Activated naive CD8-positive, alpha-beta T cell treated with anti-CD3 and anti-CD28 coated beads for 36 hours (primary cell): Measurements from ENCODE around the gene PRDM2. TPM values are rescaled to one million over a fixed set of nuclear protein-coding genes. Genes with fewer than 3 reads are reported as not detected.
A peak's percentile ranks its signal among the peaks of the same experiment; 100 is the strongest.

Experiments used
- DNase-seq: peaks from one replicate; pipeline ENCODE4 v3.0.0; 2021
- H3K27ac Mint-ChIP-seq: one replicate; pipeline ENCODE4 v1.8.0; 2022; ENCODE audit warnings: mild to moderate bottlenecking, moderate library complexity, mixed read lengths
- H3K27me3 Mint-ChIP-seq: one replicate; pipeline ENCODE4 v1.8.0; 2022; ENCODE audit warnings: mild to moderate bottlenecking, mixed read lengths
- H3K36me3 Mint-ChIP-seq: one replicate; pipeline ENCODE4 v1.8.0; 2021; ENCODE audit warnings: mild to moderate bottlenecking, mixed read lengths
- H3K4me1 Mint-ChIP-seq: one replicate; pipeline ENCODE4 v1.8.0; 2021; ENCODE audit warnings: mixed read lengths
- H3K4me3 Mint-ChIP-seq: one replicate; pipeline ENCODE4 v1.8.0; 2022; ENCODE audit warnings: mild to moderate bottlenecking, moderate library complexity, mixed read lengths
- H3K9me3 Mint-ChIP-seq: one replicate; pipeline ENCODE4 v1.8.0; 2022; ENCODE audit warnings: mixed read lengths
- total RNA-seq, 2 experiments: library from RNA; stranded (reverse); gene quantifications; one replicate each; pipeline ENCODE4 v1.2.3, GENCODE V29; 2021

PRDM2 gene
- total RNA-seq, 2 experiments from 2014 or later, result 47.3 to 57.5 TPM

- H3K36me3 Mint-ChIP-seq, result peaks cover 22% of the 10 kb centered on the region
- no peak overlapping the region for H3K27ac Mint-ChIP-seq
- H3K4me1 Mint-ChIP-seq, result peaks cover 23% of the 10 kb centered on the region
- H3K9me3 Mint-ChIP-seq, result no peaks in the 10 kb centered on the region
- no peaks in the 10 kb centered on the region for H3K27me3 Mint-ChIP-seq
- DNase-seq, result no peak
- no peak overlapping the region for H3K4me3 Mint-ChIP-seq
These were observed 46.4 kb downstream of the PRDM2 start for GRCh38 chr1:13746342-13746741.

- Mint-ChIP-seq H3K27ac (peak overlapping the region; percentile 93), H3K9me3 (no peaks in the 10 kb centered on the region), H3K4me1 (peaks cover 44% of the 10 kb centered on the region), H3K27me3 (no peaks in the 10 kb centered on the region), H3K36me3 (peaks cover 30% of the 10 kb centered on the region), H3K4me3 (peak overlapping the region; percentile 84)
- peak; percentile 96 for DNase-seq
These were observed 48.9 kb downstream of the PRDM2 start for GRCh38 chr1:13748610-13749505.

GRCh38 chr1:13749543-13750341 lies 49.8 kb downstream of the PRDM2 start:
- Mint-ChIP-seq H3K27ac (peak overlapping the region; percentile 96), H3K27me3 (no peaks in the 10 kb centered on the region), H3K36me3 (peaks cover 32% of the 10 kb centered on the region), H3K4me1 (peaks cover 53% of the 10 kb centered on the region), H3K9me3 (no peaks in the 10 kb centered on the region), H3K4me3 (peak overlapping the region; percentile 99)
- peak; percentile 57 for DNase-seq

- Mint-ChIP-seq H3K9me3 (no peaks in the 10 kb centered on the region), H3K4me1 (peaks cover 62% of the 10 kb centered on the region), H3K27ac (peak overlapping the region; percentile 52), H3K36me3 (peaks cover 36% of the 10 kb centered on the region), H3K27me3 (no peaks in the 10 kb centered on the region), H3K4me3 (peak overlapping the region; percentile 44)
- DNase-seq, result no peak
These were observed 51.5 kb downstream of the PRDM2 start for GRCh38 chr1:13751458-13751871.

GRCh38 chr1:13751985-13752384 lies 52.0 kb downstream of the PRDM2 start:
- Mint-ChIP-seq H3K4me3 (no peak overlapping the region), H3K4me1 (peaks cover 66% of the 10 kb centered on the region), H3K27me3 (no peaks in the 10 kb centered on the region), H3K9me3 (no peaks in the 10 kb centered on the region), H3K36me3 (peaks cover 36% of the 10 kb centered on the region), H3K27ac (peak overlapping the region; percentile 25)
- no peak for DNase-seq

GRCh38 chr1:13752852-13753251 lies 52.9 kb downstream of the PRDM2 start:
- Mint-ChIP-seq H3K4me3 (peak overlapping the region; percentile 8), H3K4me1 (peaks cover 68% of the 10 kb centered on the region), H3K27ac (peak overlapping the region; percentile 60), H3K9me3 (no peaks in the 10 kb centered on the region), H3K36me3 (peaks cover 40% of the 10 kb centered on the region), H3K27me3 (no peaks in the 10 kb centered on the region)
- DNase-seq, result no peak

- Mint-ChIP-seq H3K4me3 (no peak overlapping the region), H3K4me1 (peaks cover 61% of the 10 kb centered on the region), H3K27me3 (no peaks in the 10 kb centered on the region), H3K27ac (peak overlapping the region; percentile 13), H3K9me3 (no peaks in the 10 kb centered on the region), H3K36me3 (peaks cover 40% of the 10 kb centered on the region)
- no peak for DNase-seq
These were observed 53.8 kb downstream of the PRDM2 start for GRCh38 chr1:13753636-13754402.

GRCh38 chr1:13754510-13755103 lies 54.6 kb downstream of the PRDM2 start:
- H3K27me3 Mint-ChIP-seq, result no peaks in the 10 kb centered on the region
- H3K27ac Mint-ChIP-seq, result peak overlapping the region; percentile 13
- no peak for DNase-seq
- H3K4me3 Mint-ChIP-seq, result no peak overlapping the region
- H3K4me1 Mint-ChIP-seq, result peaks cover 69% of the 10 kb centered on the region
- no peaks in the 10 kb centered on the region for H3K9me3 Mint-ChIP-seq
- peaks cover 40% of the 10 kb centered on the region for H3K36me3 Mint-ChIP-seq

- H3K4me1 Mint-ChIP-seq, result peaks cover 75% of the 10 kb centered on the region
- H3K27ac Mint-ChIP-seq, result peak overlapping the region; percentile 58
- peak overlapping the region; percentile 4 for H3K4me3 Mint-ChIP-seq
- peaks cover 30% of the 10 kb centered on the region for H3K36me3 Mint-ChIP-seq
- H3K27me3 Mint-ChIP-seq, result no peaks in the 10 kb centered on the region
- H3K9me3 Mint-ChIP-seq, result no peaks in the 10 kb centered on the region
- no peak for DNase-seq
These were observed 56.7 kb downstream of the PRDM2 start for GRCh38 chr1:13756557-13757315.

- H3K27me3 Mint-ChIP-seq, result no peaks in the 10 kb centered on the region
- peaks cover 24% of the 10 kb centered on the region for H3K36me3 Mint-ChIP-seq
- H3K4me3 Mint-ChIP-seq, result no peak overlapping the region
- peak overlapping the region; percentile 34 for H3K27ac Mint-ChIP-seq
- DNase-seq, result no peak
- no peaks in the 10 kb centered on the region for H3K9me3 Mint-ChIP-seq
- H3K4me1 Mint-ChIP-seq, result peaks cover 73% of the 10 kb centered on the region
These were observed 57.7 kb downstream of the PRDM2 start for GRCh38 chr1:13757693-13758092.

GRCh38 chr1:13759072-13759471 lies 59.1 kb downstream of the PRDM2 start:
- Mint-ChIP-seq H3K9me3 (no peaks in the 10 kb centered on the region), H3K27me3 (no peaks in the 10 kb centered on the region), H3K36me3 (peaks cover 18% of the 10 kb centered on the region), H3K27ac (peak overlapping the region; percentile 56), H3K4me3 (no peak overlapping the region), H3K4me1 (peaks cover 74% of the 10 kb centered on the region)
- DNase-seq, result no peak

GRCh38 chr1:13760340-13760739 lies 60.4 kb downstream of the PRDM2 start:
- no peaks in the 10 kb centered on the region for H3K27me3 Mint-ChIP-seq
- no peak overlapping the region for H3K4me3 Mint-ChIP-seq
- peaks cover 73% of the 10 kb centered on the region for H3K4me1 Mint-ChIP-seq
- peak overlapping the region; percentile 14 for H3K27ac Mint-ChIP-seq
- DNase-seq, result no peak
- peaks cover 14% of the 10 kb centered on the region for H3K36me3 Mint-ChIP-seq
- no peaks in the 10 kb centered on the region for H3K9me3 Mint-ChIP-seq

- no peaks in the 10 kb centered on the region for H3K27me3 Mint-ChIP-seq
- no peak overlapping the region for H3K27ac Mint-ChIP-seq
- H3K4me1 Mint-ChIP-seq, result peaks cover 75% of the 10 kb centered on the region
- H3K4me3 Mint-ChIP-seq, result no peak overlapping the region
- no peak for DNase-seq
- H3K36me3 Mint-ChIP-seq, result peaks cover 13% of the 10 kb centered on the region
- H3K9me3 Mint-ChIP-seq, result no peaks in the 10 kb centered on the region
These were observed 60.9 kb downstream of the PRDM2 start for GRCh38 chr1:13760921-13761320.

- Mint-ChIP-seq H3K4me1 (peaks cover 75% of the 10 kb centered on the region), H3K27ac (no peak overlapping the region), H3K9me3 (no peaks in the 10 kb centered on the region), H3K4me3 (no peak overlapping the region), H3K27me3 (no peaks in the 10 kb centered on the region), H3K36me3 (peaks cover 13% of the 10 kb centered on the region)
- no peak for DNase-seq
These were observed 61.9 kb downstream of the PRDM2 start for GRCh38 chr1:13761883-13762282.
